ENCODE results near the gene PID1.

Gene PID1

DNA sequence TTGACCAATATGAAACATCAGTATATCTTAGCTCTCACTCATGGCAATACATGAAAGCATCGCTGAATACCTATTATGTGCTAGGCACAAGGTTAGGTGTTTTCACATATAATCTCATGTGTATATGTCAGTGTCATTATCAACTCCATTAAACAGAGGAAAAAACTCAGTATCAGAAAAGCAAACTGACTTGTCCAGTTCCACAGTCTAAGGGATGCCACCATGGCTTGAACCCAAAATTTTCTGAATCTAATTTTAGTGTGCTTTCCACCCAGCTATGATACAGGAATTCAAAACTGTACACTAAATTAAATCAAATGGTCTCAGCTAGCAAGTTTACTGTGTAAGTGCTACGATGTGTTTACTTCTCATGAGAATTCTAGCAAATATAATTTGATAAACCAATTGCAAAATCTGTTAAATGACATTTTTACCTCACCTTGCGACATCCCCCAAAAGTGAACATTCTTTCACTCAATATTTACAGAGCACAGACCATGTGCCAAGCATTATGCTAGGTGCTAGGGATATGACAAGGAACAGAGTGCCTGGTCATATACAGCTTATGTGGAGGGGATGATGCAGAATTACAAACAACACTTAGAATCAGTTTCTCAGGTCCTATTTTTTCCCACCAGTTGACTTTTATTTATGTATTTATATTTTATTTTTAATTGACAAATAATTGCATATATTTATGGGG, 211.6 kb downstream of the PID1 start:
- Histone ChIP-seq H3K4me3 (replicated peaks; ENCODE audit: insufficient read depth, low read length) (no peak overlapping the region), H3K27ac (replicated peaks) (no peak overlapping the region), H3K27me3 (ENCODE audit: insufficient read depth, poor library complexity, severe bottlenecking) (no peaks in the 10 kb centered on the region)
- TF ChIP-seq, protein P1, sequence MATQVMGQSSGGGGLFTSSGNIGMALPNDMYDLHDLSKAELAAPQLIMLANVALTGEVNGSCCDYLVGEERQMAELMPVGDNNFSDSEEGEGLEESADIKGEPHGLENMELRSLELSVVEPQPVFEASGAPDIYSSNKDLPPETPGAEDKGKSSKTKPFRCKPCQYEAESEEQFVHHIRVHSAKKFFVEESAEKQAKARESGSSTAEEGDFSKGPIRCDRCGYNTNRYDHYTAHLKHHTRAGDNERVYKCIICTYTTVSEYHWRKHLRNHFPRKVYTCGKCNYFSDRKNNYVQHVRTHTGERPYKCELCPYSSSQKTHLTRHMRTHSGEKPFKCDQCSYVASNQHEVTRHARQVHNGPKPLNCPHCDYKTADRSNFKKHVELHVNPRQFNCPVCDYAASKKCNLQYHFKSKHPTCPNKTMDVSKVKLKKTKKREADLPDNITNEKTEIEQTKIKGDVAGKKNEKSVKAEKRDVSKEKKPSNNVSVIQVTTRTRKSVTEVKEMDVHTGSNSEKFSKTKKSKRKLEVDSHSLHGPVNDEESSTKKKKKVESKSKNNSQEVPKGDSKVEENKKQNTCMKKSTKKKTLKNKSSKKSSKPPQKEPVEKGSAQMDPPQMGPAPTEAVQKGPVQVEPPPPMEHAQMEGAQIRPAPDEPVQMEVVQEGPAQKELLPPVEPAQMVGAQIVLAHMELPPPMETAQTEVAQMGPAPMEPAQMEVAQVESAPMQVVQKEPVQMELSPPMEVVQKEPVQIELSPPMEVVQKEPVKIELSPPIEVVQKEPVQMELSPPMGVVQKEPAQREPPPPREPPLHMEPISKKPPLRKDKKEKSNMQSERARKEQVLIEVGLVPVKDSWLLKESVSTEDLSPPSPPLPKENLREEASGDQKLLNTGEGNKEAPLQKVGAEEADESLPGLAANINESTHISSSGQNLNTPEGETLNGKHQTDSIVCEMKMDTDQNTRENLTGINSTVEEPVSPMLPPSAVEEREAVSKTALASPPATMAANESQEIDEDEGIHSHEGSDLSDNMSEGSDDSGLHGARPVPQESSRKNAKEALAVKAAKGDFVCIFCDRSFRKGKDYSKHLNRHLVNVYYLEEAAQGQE (IDR thresholded peaks at IDR 0.05; ENCODE audit: insufficient replicate concordance, low read depth): no peak
- no peak for TF ChIP-seq POLR2AphosphoS5 (IDR thresholded peaks at IDR 0.05; ENCODE audit: low read depth)
- no peak for TF ChIP-seq SPI1 (IDR thresholded peaks at IDR 0.05; ENCODE audit: borderline replicate concordance, low read depth)
- no peak for TF ChIP-seq GABPA (IDR thresholded peaks at IDR 0.05; ENCODE audit: low read depth)
- TF ChIP-seq, protein P2, sequence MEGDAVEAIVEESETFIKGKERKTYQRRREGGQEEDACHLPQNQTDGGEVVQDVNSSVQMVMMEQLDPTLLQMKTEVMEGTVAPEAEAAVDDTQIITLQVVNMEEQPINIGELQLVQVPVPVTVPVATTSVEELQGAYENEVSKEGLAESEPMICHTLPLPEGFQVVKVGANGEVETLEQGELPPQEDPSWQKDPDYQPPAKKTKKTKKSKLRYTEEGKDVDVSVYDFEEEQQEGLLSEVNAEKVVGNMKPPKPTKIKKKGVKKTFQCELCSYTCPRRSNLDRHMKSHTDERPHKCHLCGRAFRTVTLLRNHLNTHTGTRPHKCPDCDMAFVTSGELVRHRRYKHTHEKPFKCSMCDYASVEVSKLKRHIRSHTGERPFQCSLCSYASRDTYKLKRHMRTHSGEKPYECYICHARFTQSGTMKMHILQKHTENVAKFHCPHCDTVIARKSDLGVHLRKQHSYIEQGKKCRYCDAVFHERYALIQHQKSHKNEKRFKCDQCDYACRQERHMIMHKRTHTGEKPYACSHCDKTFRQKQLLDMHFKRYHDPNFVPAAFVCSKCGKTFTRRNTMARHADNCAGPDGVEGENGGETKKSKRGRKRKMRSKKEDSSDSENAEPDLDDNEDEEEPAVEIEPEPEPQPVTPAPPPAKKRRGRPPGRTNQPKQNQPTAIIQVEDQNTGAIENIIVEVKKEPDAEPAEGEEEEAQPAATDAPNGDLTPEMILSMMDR (IDR thresholded peaks at IDR 0.05; ENCODE audit: insufficient read depth, low read length): no peak
- DNase-seq (ENCODE audit: low read depth in 1 of 2, low spot score in 1 of 2): no peak

DNA sequence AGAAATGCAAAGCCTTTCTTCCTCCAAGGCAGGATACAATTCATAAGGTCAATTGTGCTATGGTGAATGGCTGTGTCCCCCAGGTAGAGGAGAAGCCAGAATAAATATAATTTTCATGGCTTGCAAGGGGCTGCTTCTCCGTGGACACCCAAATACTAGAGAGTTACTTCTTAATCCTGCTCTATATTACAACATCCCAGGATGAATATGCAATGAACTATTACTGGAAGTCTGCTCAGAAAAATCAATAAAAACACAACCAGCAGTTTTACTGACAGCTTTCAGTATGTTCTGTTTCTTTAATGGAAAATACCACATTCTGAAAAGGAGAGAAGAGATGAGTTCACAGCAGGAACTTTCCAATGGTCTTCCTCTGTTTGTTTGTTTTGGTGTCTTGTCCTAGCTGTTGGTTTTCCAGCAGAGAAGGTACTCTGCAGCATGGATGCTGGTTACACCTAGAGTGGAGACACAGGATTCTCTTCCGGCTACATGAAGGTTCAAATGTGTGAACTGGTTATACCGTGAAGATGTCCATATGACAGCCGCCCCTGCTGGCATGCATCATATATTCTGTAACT, 213.0 kb downstream of the PID1 start:
- TF ChIP-seq SPI1 (IDR thresholded peaks at IDR 0.05; ENCODE audit: borderline replicate concordance, low read depth): no peak
- TF ChIP-seq, protein P1 (IDR thresholded peaks at IDR 0.05; ENCODE audit: insufficient replicate concordance, low read depth): no peak
- TF ChIP-seq GABPA (IDR thresholded peaks at IDR 0.05; ENCODE audit: low read depth): no peak
- TF ChIP-seq, protein P2 (IDR thresholded peaks at IDR 0.05; ENCODE audit: insufficient read depth, low read length): no peak
- no peak for TF ChIP-seq POLR2AphosphoS5 (IDR thresholded peaks at IDR 0.05; ENCODE audit: low read depth)
- H3K27me3 ChIP-seq (ENCODE audit: insufficient read depth, poor library complexity, severe bottlenecking): no peaks in the 10 kb centered on the region
- H3K4me3 ChIP-seq (replicated peaks; ENCODE audit: insufficient read depth, low read length): no peak overlapping the region
- H3K27ac ChIP-seq (replicated peaks): no peak overlapping the region
- DNase-seq (ENCODE audit: low read depth in 1 of 2, low spot score in 1 of 2): no peak

DNA sequence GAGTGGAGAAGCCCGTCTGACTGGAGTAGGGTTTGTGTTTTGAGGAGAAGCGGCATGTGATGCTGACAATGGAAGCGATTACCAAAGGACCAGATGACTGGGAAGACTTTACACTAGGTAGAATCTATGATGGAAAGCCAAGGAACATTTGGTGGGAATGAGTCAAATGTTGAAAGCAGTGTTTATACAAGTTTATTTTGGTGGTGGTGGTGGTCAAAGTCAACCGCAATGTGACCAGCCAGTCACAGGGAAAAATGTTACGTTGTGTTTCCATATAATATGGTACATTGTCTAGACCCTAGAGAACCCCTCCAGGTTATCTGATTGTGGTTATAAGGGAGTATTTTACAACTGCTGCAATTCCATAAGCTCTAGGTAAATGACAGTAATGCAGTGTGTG, 216.8 kb downstream of the PID1 start:
- DNase-seq (ENCODE audit: low read depth in 1 of 2, low spot score in 1 of 2): no peak
- no peak overlapping the region for H3K4me3 ChIP-seq (replicated peaks; ENCODE audit: insufficient read depth, low read length)
- H3K27ac ChIP-seq (replicated peaks): no peak overlapping the region
- no peaks in the 10 kb centered on the region for H3K27me3 ChIP-seq (ENCODE audit: insufficient read depth, poor library complexity, severe bottlenecking)
- TF ChIP-seq SPI1 (IDR thresholded peaks at IDR 0.05; ENCODE audit: borderline replicate concordance, low read depth): no peak
- TF ChIP-seq, protein P1 (IDR thresholded peaks at IDR 0.05; ENCODE audit: insufficient replicate concordance, low read depth): no peak
- no peak for TF ChIP-seq GABPA (IDR thresholded peaks at IDR 0.05; ENCODE audit: low read depth)
- TF ChIP-seq, protein P2 (IDR thresholded peaks at IDR 0.05; ENCODE audit: insufficient read depth, low read length): no peak
- TF ChIP-seq POLR2AphosphoS5 (IDR thresholded peaks at IDR 0.05; ENCODE audit: low read depth): no peak
